ENCODE measurements around the gene KCNK16.

DNA sequence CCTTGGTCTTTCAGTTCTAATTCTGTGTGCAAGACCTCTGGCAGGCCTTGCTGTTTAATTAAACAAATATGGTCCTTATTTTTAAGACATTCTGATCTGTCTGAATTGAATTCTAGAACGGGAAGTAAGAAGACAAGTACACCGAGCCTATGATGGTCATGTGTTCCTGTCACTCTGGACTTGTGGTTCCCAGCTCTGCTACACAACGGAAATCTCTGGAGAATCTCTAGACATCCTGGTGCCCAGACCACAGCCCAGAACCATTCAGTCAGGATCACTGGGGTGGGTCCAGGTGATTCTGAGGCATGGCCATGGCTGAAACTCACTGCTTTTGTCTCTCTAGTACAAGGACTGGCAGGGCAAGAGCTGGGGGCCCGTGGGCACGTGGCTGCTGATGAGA lies 15.9 kb upstream of the KCNK16 start:
- TF ChIP-seq CTCF (IDR thresholded peaks at IDR 0.05; ENCODE audit: low read depth, low read length, poor library complexity, severe bottlenecking) (no peak), EZH2phosphoT487 (IDR thresholded peaks at IDR 0.05; ENCODE audit: borderline replicate concordance, low read length) (no peak)

Data from DOHH2 (cell line).